K562 (cell line): Measurements from ENCODE around the gene GNB2. TPM values are rescaled to one million over a fixed set of nuclear protein-coding genes. Genes with fewer than 3 reads are reported as not detected.

ENCODE experiments used
- ARID1B ChIP-seq: fragments of 450-650 bp; IDR thresholded peaks from 2 replicates; pipeline ENCODE4 v1.6.1; 2016; ENCODE audit warnings: antibody characterized with exemption, mild to moderate bottlenecking, inconsistent platforms
- MYC ChIP-seq, 2 experiments: fragments of 250-450 bp in 1 of 2; sonication (Bioruptor Pico) in 1 of 2; IDR thresholded peaks; 2 replicates each; pipeline versions ENCODE4 v1.5.1 to v1.6.1; 2012 to 2021; ENCODE audit warnings: low read depth in 2 of 2, borderline replicate concordance in 1 of 2, improper control_type of control experiment in 1 of 2, low read length in 1 of 2, mild to moderate bottlenecking in 1 of 2, moderate library complexity in 1 of 2
- NFIX ChIP-seq: fragments of 250-450 bp; sonication (Bioruptor Pico); IDR thresholded peaks from 2 replicates; pipeline ENCODE4 v1.4.0; 2020; ENCODE audit warnings: low read depth, mild to moderate bottlenecking, moderate library complexity
- NR4A1 ChIP-seq, 2 experiments: fragments of 250-450 bp in 1 of 2; fragments of 450-650 bp in 1 of 2; sonication (Bioruptor Pico) in 1 of 2; IDR thresholded peaks; 2 replicates each; pipeline versions ENCODE4 v1.4.0 to v1.6.1; 2016 to 2020; ENCODE audit warnings: mild to moderate bottlenecking in 2 of 2, missing compliant biosample characterization in 1 of 2, missing genetic modification characterization in 1 of 2, moderate library complexity in 1 of 2
- PPARD ChIP-seq: fragments of 250-450 bp; sonication (Bioruptor Pico); IDR thresholded peaks from 2 replicates; pipeline ENCODE4 v1.8.0; 2022; ENCODE audit warnings: inconsistent platforms, mild to moderate bottlenecking, moderate library complexity
- SMARCB1 ChIP-seq: IDR thresholded peaks from 2 replicates; pipeline ENCODE4 v1.6.1; 2011; ENCODE audit warnings: improper control_type of control experiment, low read depth; ENCODE audit not compliant: insufficient read length
- SP2 ChIP-seq: IDR thresholded peaks from 2 replicates; pipeline ENCODE4 v1.6.1; 2011; ENCODE audit warnings: mild to moderate bottlenecking, low read depth, low read length, moderate library complexity; ENCODE audit not compliant: poor library complexity, severe bottlenecking; ENCODE audit errors: extremely low read depth
- ZNF146 ChIP-seq: IDR thresholded peaks from one replicate; pipeline ENCODE4 v1.6.1; 2018; ENCODE audit warnings: missing compliant biosample characterization; ENCODE audit not compliant: unreplicated experiment
- ZNF324 ChIP-seq: fragments of 250-450 bp; sonication (Bioruptor Pico); IDR thresholded peaks from 2 replicates; pipeline ENCODE4 v1.4.0; 2020; ENCODE audit warnings: mild to moderate bottlenecking
- ZNF444 ChIP-seq: fragments of 250-450 bp; sonication (Bioruptor Pico); IDR thresholded peaks from 2 replicates; pipeline ENCODE4 v1.4.0; 2020; ENCODE audit warnings: mild to moderate bottlenecking, moderate library complexity
- ZNF511 ChIP-seq: sonication (generic); formaldehyde crosslinking; IDR thresholded peaks from 2 replicates; pipeline ENCODE4 v1.8.0; 2022; ENCODE audit warnings: mild to moderate bottlenecking, missing genetic modification reagents
- ZNF76 ChIP-seq: fragments of 250-450 bp; sonication (Bioruptor Pico); IDR thresholded peaks from 2 replicates; pipeline ENCODE4 v1.4.0; 2020; ENCODE audit warnings: mild to moderate bottlenecking, moderate library complexity, borderline replicate concordance
- polyA plus RNA-seq, 8 experiments: library from polyadenylated mRNA; depleted of rRNA in 4 of 8; stranded (reverse) in 5 of 8; unstranded in 3 of 8; fragments of >200 nt; fragmentation: Nextera tagmentation in 2 of 8; fragmentation: Illumina TruSeq in 1 of 8; extraction: Ambion mirVana in 2 of 8; extraction: Trizol in 1 of 8; gene quantifications; 2 replicates each; pipeline versions ENCODE4 v1.2.1 to v1.2.3, GENCODE V29; 2011 to 2014; ENCODE audit warnings: inconsistent platforms in 1 of 8, missing spikeins in 1 of 8
- total RNA-seq, 7 experiments: library from RNA; depleted of rRNA in 6 of 7; stranded (reverse); fragments of >200 nt in 6 of 7; fragmentation: Illumina TruSeq in 2 of 7; extraction: Trizol in 2 of 7; gene quantifications; 2 replicates each; pipeline versions ENCODE4 v1.2.1 to v1.2.3, GENCODE V29; 2011 to 2021; ENCODE audit warnings: low replicate concordance in 1 of 7
- TF ChIP-seq, protein P1 (sequence below): sonication (generic); formaldehyde crosslinking; IDR thresholded peaks from 2 replicates; pipeline ENCODE4 v1.8.1; 2023; ENCODE audit warnings: mild to moderate bottlenecking, missing genetic modification reagents
- TF ChIP-seq, protein P2 (sequence below): fragments of 450-650 bp; IDR thresholded peaks from 2 replicates; pipeline ENCODE4 v1.7.0; 2016; ENCODE audit warnings: borderline replicate concordance
- TF ChIP-seq, protein P3 (sequence below): sonication (generic); formaldehyde crosslinking; IDR thresholded peaks from 2 replicates; pipeline ENCODE4 v1.8.1; 2023; ENCODE audit warnings: mild to moderate bottlenecking, missing genetic modification reagents
- TF ChIP-seq, protein P4 (sequence below): fragments of 450-650 bp; IDR thresholded peaks from 2 replicates; pipeline ENCODE4 v1.6.1; 2018; ENCODE audit not compliant: partially characterized antibody

The GNB2 gene
- total and polyA plus RNA-seq, 9 of the 15 experiments (the other 6 are each of a cell fraction or from before 2014, with no cell fraction given) = 0.65 to 320 (median 104) TPM

- TF ChIP-seq PPARD (CRISPR knock-in tag) (no peak), NFIX (CRISPR knock-in tag) (no peak), NR4A1 (CRISPR knock-in tag; IDR thresholded peaks at IDR 0.05) (no peak), NR4A1 (tag; IDR thresholded peaks at IDR 0.05) (no peak), ZNF146 (no peak), ARID1B (0 out of 2 replicates have a peak, but pooled peaks have one; percentile 10), ZNF511 (CRISPR knock-in tag) (no peak), ZNF76 (CRISPR knock-in tag) (no peak), MYC (IDR thresholded peaks at IDR 0.05; ENCODE audit: low read depth, low read length) (peak; percentile 50; the same call in 1 of the 2 replicates), MYC (CRISPR knock-in tag; IDR thresholded peaks at IDR 0.05; ENCODE audit: borderline replicate concordance, low read depth) (no peak), ZNF324 (CRISPR knock-in tag) (no peak), SP2 (no peak), ZNF444 (CRISPR knock-in tag) (no peak), SMARCB1 (no peak)
- TF ChIP-seq, protein P1, sequence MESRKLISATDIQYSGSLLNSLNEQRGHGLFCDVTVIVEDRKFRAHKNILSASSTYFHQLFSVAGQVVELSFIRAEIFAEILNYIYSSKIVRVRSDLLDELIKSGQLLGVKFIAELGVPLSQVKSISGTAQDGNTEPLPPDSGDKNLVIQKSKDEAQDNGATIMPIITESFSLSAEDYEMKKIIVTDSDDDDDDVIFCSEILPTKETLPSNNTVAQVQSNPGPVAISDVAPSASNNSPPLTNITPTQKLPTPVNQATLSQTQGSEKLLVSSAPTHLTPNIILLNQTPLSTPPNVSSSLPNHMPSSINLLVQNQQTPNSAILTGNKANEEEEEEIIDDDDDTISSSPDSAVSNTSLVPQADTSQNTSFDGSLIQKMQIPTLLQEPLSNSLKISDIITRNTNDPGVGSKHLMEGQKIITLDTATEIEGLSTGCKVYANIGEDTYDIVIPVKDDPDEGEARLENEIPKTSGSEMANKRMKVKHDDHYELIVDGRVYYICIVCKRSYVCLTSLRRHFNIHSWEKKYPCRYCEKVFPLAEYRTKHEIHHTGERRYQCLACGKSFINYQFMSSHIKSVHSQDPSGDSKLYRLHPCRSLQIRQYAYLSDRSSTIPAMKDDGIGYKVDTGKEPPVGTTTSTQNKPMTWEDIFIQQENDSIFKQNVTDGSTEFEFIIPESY = peak; percentile 85
- TF ChIP-seq, protein P2, sequence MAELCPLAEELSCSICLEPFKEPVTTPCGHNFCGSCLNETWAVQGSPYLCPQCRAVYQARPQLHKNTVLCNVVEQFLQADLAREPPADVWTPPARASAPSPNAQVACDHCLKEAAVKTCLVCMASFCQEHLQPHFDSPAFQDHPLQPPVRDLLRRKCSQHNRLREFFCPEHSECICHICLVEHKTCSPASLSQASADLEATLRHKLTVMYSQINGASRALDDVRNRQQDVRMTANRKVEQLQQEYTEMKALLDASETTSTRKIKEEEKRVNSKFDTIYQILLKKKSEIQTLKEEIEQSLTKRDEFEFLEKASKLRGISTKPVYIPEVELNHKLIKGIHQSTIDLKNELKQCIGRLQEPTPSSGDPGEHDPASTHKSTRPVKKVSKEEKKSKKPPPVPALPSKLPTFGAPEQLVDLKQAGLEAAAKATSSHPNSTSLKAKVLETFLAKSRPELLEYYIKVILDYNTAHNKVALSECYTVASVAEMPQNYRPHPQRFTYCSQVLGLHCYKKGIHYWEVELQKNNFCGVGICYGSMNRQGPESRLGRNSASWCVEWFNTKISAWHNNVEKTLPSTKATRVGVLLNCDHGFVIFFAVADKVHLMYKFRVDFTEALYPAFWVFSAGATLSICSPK = no peak
- TF ChIP-seq, protein P3, sequence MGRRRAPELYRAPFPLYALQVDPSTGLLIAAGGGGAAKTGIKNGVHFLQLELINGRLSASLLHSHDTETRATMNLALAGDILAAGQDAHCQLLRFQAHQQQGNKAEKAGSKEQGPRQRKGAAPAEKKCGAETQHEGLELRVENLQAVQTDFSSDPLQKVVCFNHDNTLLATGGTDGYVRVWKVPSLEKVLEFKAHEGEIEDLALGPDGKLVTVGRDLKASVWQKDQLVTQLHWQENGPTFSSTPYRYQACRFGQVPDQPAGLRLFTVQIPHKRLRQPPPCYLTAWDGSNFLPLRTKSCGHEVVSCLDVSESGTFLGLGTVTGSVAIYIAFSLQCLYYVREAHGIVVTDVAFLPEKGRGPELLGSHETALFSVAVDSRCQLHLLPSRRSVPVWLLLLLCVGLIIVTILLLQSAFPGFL = no peak
- TF ChIP-seq, protein P4, sequence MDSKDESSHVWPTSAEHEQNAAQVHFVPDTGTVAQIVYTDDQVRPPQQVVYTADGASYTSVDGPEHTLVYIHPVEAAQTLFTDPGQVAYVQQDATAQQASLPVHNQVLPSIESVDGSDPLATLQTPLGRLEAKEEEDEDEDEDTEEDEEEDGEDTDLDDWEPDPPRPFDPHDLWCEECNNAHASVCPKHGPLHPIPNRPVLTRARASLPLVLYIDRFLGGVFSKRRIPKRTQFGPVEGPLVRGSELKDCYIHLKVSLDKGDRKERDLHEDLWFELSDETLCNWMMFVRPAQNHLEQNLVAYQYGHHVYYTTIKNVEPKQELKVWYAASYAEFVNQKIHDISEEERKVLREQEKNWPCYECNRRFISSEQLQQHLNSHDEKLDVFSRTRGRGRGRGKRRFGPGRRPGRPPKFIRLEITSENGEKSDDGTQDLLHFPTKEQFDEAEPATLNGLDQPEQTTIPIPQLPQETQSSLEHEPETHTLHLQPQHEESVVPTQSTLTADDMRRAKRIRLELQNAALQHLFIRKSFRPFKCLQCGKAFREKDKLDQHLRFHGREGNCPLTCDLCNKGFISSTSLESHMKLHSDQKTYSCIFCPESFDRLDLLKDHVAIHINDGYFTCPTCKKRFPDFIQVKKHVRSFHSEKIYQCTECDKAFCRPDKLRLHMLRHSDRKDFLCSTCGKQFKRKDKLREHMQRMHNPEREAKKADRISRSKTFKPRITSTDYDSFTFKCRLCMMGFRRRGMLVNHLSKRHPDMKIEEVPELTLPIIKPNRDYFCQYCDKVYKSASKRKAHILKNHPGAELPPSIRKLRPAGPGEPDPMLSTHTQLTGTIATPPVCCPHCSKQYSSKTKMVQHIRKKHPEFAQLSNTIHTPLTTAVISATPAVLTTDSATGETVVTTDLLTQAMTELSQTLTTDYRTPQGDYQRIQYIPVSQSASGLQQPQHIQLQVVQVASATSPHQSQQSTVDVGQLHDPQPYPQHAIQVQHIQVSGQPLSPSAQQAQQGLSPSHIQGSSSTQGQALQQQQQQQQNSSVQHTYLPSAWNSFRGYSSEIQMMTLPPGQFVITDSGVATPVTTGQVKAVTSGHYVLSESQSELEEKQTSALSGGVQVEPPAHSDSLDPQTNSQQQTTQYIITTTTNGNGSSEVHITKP = peak; percentile 57
These were observed 49.4 kb upstream of the GNB2 start (continued) for GRCh38 chr7:100623951-100624824.
